GM21360 (cell line): ENCODE results near the gene GLYR1.

ENCODE experiments used
- ATAC-seq: cut with Tn5 transposase; IDR thresholded peaks from one replicate; pipeline ENCODE4 v1.9.1; 2021; ENCODE audit warnings: mild to moderate bottlenecking, moderate library complexity; ENCODE audit not compliant: unreplicated experiment

The GLYR1 gene

GRCh38 chr16:4880006-4880580 lies 33.0 kb upstream of the GLYR1 start:
- no peak for ATAC-seq

DNA sequence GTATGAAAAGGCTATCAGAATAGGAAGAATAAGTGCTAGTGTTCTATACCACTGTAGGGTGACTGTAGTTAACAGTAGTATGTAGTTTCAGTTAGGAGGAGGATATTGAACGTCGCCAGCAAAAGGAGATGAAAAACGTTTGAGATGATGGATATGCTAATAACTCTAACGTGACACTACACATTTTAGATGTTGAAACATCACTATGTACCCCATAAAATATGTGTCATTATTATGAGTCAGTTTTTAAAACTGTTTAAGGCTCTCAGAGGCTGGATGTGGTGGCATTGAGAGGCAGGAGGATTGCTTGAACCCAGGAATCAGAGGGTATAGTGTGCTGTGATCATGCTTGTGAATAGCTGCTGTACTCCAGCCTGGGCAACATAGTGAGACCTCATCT lies 32.0 kb upstream of the GLYR1 start:
- ATAC-seq = no peak

DNA sequence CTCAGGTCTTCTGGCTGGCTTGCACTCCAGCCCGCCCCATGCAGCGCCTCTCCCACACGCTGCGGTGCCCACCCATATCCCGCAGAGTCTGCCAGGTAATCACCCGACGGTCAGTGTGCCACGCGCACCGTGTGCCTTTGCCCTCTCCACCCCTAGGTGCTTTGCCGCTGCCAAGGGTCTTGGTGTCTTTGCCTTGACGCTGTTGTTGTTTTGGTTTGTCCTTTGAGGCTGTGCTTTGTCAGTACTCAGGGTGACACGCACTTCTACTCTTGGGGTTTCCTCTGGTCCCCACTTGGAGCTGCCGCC lies 30.2 kb upstream of the GLYR1 start:
- ATAC-seq = no peak

GRCh38 chr16:4876646-4877379 lies 29.7 kb upstream of the GLYR1 start:
- ATAC-seq = no peak

GRCh38 chr16:4874666-4875065 lies 27.6 kb upstream of the GLYR1 start:
- ATAC-seq = no peak

- no peak for ATAC-seq
Measured at GRCh38 chr16:4873091-4873490, 26.0 kb upstream of the GLYR1 start.

- ATAC-seq = no peak
Measured at GRCh38 chr16:4871071-4871470, 24.0 kb upstream of the GLYR1 start.

- ATAC-seq = no peak
Measured at GRCh38 chr16:4870138-4870671, 23.1 kb upstream of the GLYR1 start.

- ATAC-seq = no peak
Measured at GRCh38 chr16:4869147-4869805, 22.2 kb upstream of the GLYR1 start.

DNA sequence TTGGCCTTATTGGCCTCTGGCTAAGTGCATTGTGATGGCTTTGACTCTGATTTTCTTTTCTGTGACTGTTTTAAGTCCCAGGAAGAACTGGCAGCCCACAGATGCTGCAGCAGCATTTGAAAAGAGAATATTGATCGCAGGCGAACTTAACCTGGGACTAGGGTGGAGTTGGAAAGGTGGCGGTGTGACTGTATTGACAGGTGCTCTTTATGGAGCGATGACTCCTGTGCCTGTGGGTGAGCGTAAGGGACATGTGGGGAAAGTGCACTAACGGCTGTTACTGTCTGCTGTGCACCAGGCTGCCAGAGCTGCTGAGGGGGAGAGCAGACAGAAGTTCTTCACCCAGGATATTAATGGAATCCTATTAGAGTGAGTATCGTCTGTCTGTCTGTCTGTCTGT lies 21.4 kb upstream of the GLYR1 start:
- no peak for ATAC-seq

DNA sequence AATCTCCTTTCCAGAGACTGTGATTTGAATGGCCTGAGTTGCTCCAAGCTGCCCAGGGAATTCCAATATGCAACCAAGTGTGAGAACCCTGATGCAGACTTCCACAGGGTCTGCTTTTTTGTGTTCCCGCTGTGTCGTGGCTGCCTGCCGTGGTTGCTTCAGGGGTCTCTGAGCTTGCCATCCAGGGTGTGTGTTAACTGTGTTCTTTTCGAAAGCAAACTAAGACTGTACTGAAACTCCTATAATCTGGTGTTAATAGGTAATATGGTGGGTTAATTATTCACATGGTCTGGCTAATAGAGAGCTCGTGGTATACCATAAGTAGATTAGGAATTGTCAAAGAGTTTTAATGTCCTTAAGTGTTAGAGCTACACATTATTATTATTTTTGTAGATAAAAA lies 20.9 kb upstream of the GLYR1 start:
- ATAC-seq = no peak

- ATAC-seq = no peak
Measured at GRCh38 chr16:4866586-4866985, 19.5 kb upstream of the GLYR1 start.

DNA sequence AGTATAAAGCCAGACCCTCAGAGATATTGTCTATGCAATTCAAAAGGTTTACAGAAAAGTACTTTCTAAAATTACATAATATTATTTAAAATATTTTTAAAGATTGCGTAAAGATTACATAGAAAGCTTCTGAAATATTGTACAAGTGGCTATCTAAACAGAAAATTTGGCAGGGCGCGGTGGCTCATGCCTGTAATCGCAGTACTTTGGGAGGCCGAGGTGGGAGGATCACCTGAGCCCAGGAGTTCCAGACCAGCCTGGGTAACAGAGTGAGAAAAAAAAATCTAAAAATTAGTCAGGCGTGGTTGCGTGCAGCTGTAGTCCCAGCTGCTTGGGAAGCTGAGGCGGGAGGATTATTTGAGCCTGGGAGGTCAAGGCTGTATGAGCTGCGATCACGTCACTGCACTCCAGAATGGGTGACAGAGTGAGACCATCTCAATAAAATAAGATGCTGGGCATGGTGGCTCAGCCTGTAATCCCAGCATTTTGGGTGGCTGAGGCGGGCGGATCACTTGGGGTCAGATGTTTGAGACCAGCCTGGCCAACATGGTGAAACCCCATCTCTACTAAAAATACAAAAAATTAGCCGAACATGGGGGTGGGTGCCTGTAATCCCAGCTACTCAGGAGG lies 18.3 kb upstream of the GLYR1 start:
- ATAC-seq = no peak

- ATAC-seq = no peak
Measured at GRCh38 chr16:4864728-4865127, 17.6 kb upstream of the GLYR1 start.

DNA sequence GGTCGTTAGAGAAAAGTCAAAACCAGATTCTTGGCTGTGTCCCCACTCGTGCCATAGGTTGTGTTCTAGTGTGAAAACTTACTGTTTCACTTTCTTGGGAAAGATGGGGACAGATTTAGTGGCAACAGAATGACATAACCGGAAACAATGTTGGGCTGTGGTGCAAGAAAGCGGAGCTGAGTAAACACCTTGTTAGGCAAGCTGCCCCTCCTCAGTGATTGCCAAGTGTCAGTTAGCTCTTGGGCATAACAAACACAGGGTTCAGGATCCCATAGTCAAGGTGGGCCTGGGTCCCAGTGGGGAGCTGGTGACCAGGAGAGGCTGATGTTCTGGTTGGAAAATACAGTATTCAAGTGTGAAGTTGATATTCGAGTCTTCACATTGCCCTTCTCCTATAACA lies 15.6 kb upstream of the GLYR1 start:
- ATAC-seq = no peak

DNA sequence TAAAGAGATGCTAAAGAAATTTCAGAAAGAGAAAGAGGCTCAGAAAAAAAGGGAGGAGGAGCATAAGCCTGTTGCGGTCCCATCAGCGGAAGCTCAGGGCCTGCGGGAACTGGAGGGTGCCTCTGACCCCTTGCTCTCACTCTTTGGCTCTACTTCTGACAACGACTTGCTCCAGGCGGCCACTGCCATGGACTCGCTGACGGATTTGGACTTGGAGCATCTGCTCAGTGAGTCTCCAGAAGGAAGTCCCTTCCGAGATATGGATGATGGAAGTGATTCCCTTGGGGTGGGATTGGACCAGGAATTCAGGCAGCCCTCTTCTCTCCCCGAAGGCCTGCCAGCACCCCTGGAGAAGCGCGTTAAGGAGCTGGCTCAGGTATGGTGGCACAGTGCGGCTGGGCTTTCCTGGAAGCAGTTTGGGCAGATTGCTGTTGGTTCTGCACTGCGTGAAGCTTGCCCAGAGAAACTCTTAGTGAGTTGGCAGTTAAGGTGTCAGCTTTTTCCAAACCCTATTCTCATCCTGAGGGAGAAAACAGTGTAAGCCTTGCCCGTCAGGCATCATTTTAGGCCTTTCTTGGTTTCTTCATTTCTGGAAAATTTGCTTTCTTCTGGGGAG lies 13.7 kb upstream of the GLYR1 start:
- ATAC-seq = no peak

GRCh38 chr16:4859900-4860255 lies 12.8 kb upstream of the GLYR1 start:
- ATAC-seq = no peak

- ATAC-seq = no peak
Measured at GRCh38 chr16:4859190-4859899, 12.3 kb upstream of the GLYR1 start.

DNA sequence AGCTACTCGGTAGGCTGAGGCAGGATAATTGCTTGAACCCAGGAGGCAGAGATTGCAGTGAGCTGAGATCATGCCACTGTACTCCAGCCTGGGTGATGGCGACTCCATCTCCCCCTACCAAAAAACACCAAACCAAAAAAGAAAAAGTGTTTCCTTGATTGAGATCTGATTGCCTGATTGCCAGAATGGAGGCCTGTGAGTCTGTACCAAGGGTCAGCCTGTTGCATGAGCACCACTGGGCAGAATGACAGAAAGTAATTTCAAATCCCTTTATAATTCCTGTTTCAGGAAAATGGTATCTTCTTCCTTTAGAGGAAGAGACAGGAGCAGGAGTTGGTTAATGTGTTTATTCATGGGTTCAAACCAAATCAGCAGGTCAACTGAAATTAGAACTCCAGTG lies 8.7 kb upstream of the GLYR1 start:
- ATAC-seq = no peak

GRCh38 chr16:4855371-4855770 lies 8.3 kb upstream of the GLYR1 start:
- no peak for ATAC-seq
